K562 (cell line): Measurements from ENCODE around the gene PIGC. TPM values are rescaled to one million over a fixed set of nuclear protein-coding genes. Genes with fewer than 3 reads are reported as not detected.

Source experiments
- ATAC-seq: fragments of 200-7000 bp; cut with Tn5 transposase; 3 replicates; pipeline ENCODE4 v1.9.1; 2020; ENCODE audit warnings: moderate library complexity
- BruUV-seq: library from RNA; stranded (reverse); fragments of 400-500 nt; replicated peaks from 2 replicates; lab custom pipeline; 2021; lab: Mats Ljungman, UMichigan
- CTCF ChIA-PET: fragments of 300-600 bp; formaldehyde crosslinking; extraction: SDS; loops from one replicate; lab custom pipeline; 2021; ENCODE audit warnings: low intra/inter-chr PET ratio; lab: Yijun Ruan, JAX
- POLR2A ChIA-PET: fragments of 300-600, 350-650 bp; sonication (Branson Sonifier 250); formaldehyde crosslinking; extraction: SDS; loops from one replicate; lab custom pipeline; 2021; ENCODE audit warnings: antibody characterized with exemption, inconsistent platforms; lab: Yijun Ruan, JAX
- DNase-seq, 4 experiments: peaks; one replicate each; pipeline versions ENCODE4 v3.0.0 to v3.0.0-alpha.2; 2011 to 2018; ENCODE audit warnings: low spot score in 3 of 4, mixed read lengths in 3 of 4; ENCODE audit errors: extremely low read depth in 1 of 4
- FAIRE-seq: peaks from 2 replicates; lab custom pipeline; 2011; peaks lifted over from hg19 to GRCh38; lab: Jason Lieb, UNC
- H2AFZ ChIP-seq: 2 replicates; pipeline ENCODE4 v1.6.0; 2011; ENCODE audit warnings: low read depth, low read length, control low read depth, inconsistent platforms
- H3K27ac ChIP-seq: fragments of 200-600 bp; 3 replicates; pipeline ENCODE4 v1.8.0; 2011; ENCODE audit warnings: low read depth, mild to moderate bottlenecking, control low read depth, inconsistent platforms, low read length, moderate library complexity, mixed read lengths; ENCODE audit errors: extremely low read depth
- H3K27me3 ChIP-seq, 2 experiments: fragments of 300-600 bp in 1 of 2; 2 replicates in 1 of 2; 3 replicates in 1 of 2; pipeline versions ENCODE4 v1.6.0 to v1.8.0; 2011; ENCODE audit warnings: inconsistent platforms in 2 of 2, low read length in 2 of 2, mild to moderate bottlenecking in 1 of 2, mixed read lengths in 1 of 2, moderate library complexity in 1 of 2; ENCODE audit not compliant: control insufficient read depth in 2 of 2, insufficient read depth in 2 of 2
- H3K36me3 ChIP-seq: fragments of 300-600 bp; 3 replicates; pipeline ENCODE4 v1.8.0; 2011; ENCODE audit warnings: mild to moderate bottlenecking, low read length, inconsistent platforms; ENCODE audit not compliant: control insufficient read depth, insufficient read depth
- H3K4me1 ChIP-seq, 2 experiments: fragments of 200-600 bp in 1 of 2; replicated peaks in 1 of 2; 2 replicates in 1 of 2; 3 replicates in 1 of 2; pipeline versions ENCODE4 v1.5.1 to v1.8.0; 2011; ENCODE audit warnings: inconsistent platforms in 2 of 2, low read length in 2 of 2, mild to moderate bottlenecking in 1 of 2, mixed read lengths in 1 of 2, moderate library complexity in 1 of 2; ENCODE audit not compliant: control insufficient read depth in 2 of 2, insufficient read depth in 2 of 2
- H3K4me2 ChIP-seq: 2 replicates; pipeline ENCODE4 v1.6.1; 2011; ENCODE audit warnings: low read length, control low read depth, inconsistent platforms, mixed read lengths; ENCODE audit not compliant: insufficient read depth
- H3K4me3 ChIP-seq: fragments of 200-600 bp; sonication (generic), shearing (Covaris generic); 2 replicates; pipeline ENCODE4 v1.5.1; 2016; ENCODE audit warnings: control low read depth, inconsistent platforms
- H3K79me2 ChIP-seq: fragments of 200-600 bp; 3 replicates; pipeline ENCODE4 v1.8.0; 2011; ENCODE audit warnings: low read length, inconsistent platforms; ENCODE audit not compliant: control insufficient read depth, insufficient read depth
- H3K9ac ChIP-seq, 2 experiments: 2 replicates each; pipeline versions ENCODE4 v1.6.0 to v1.6.1; 2011; ENCODE audit warnings: low read depth in 2 of 2, low read length in 2 of 2, control low read depth in 1 of 2, inconsistent platforms in 1 of 2, mild to moderate bottlenecking in 1 of 2, mixed read lengths in 1 of 2; ENCODE audit not compliant: insufficient read depth in 1 of 2
- H3K9me1 ChIP-seq: one replicate; pipeline ENCODE4 v1.6.0; 2011; ENCODE audit warnings: inconsistent platforms, mild to moderate bottlenecking, low read length, moderate library complexity; ENCODE audit not compliant: control insufficient read depth, insufficient read depth
- H3K9me3 ChIP-seq: replicated peaks from 2 replicates; pipeline ENCODE4 v1.5.1; 2011; ENCODE audit warnings: low read depth, low read length, inconsistent platforms; ENCODE audit not compliant: control insufficient read depth, insufficient read depth
- H4K20me1 ChIP-seq: replicated peaks from 2 replicates; pipeline ENCODE4 v1.6.1; 2011; ENCODE audit warnings: low read length, inconsistent platforms, mixed read lengths; ENCODE audit not compliant: control insufficient read depth, insufficient read depth
- ARHGAP35 ChIP-seq: fragments of 450-650 bp; IDR thresholded peaks from 2 replicates; pipeline ENCODE4 v1.6.1; 2018; ENCODE audit not compliant: partially characterized antibody
- BACH1 ChIP-seq: fragments of 200-800 bp; sonication (Bioruptor generic); IDR thresholded peaks from 2 replicates; pipeline ENCODE4 v1.6.1; 2016; ENCODE audit warnings: missing genetic modification characterization, missing compliant biosample characterization
- FOXA3 ChIP-seq, 2 experiments: fragments of 450-650 bp in 1 of 2; sonication (generic) in 1 of 2; formaldehyde crosslinking; IDR thresholded peaks in 1 of 2; conservative IDR thresholded peaks in 1 of 2; 2 replicates each; pipeline versions ENCODE4 v1.4.0 to v1.8.0; 2020 to 2022; ENCODE audit warnings: mild to moderate bottlenecking in 2 of 2, missing genetic modification reagents in 1 of 2
- HOXB6 ChIP-seq: fragments of 250-450 bp; sonication (Bioruptor Pico); IDR thresholded peaks from 2 replicates; pipeline ENCODE4 v1.5.1; 2022; ENCODE audit warnings: mild to moderate bottlenecking, borderline replicate concordance
- TCF7L2 ChIP-seq: fragments of 150-350 bp; IDR thresholded peaks from 2 replicates; pipeline ENCODE4 v1.6.1; 2016; ENCODE audit warnings: low read depth, mild to moderate bottlenecking, low read length, moderate library complexity
- WGBS: fragments of 100-300 bp; shearing (Covaris generic); methylation state at CpG from one replicate; pipeline ENCODE4 v1.1.6; 2016; ENCODE audit warnings: low coverage, mixed read lengths; ENCODE audit not compliant: insufficient coverage; ENCODE audit errors: missing lambda C conversion rate; 5-methylcytosine and 5-hydroxymethylcytosine counted together
- in situ Hi-C: fragments of 300-500 bp; cut with MboI; formaldehyde crosslinking; loops from 4 replicates; pipeline ENCODE4 v1.15.0; 2018; ENCODE audit warnings: inconsistent platforms, mixed read lengths
- intact Hi-C: fragments of 100-400 bp; cut with micrococcal nuclease; formaldehyde crosslinking; loops from 2 replicates; pipeline ENCODE4 v1.14.2; 2022
- polyA plus RNA-seq, 8 experiments: library from polyadenylated mRNA; depleted of rRNA in 4 of 8; stranded (reverse) in 5 of 8; unstranded in 3 of 8; fragments of >200 nt; fragmentation: Nextera tagmentation in 2 of 8; fragmentation: Illumina TruSeq in 1 of 8; extraction: Ambion mirVana in 2 of 8; extraction: Trizol in 1 of 8; gene quantifications; 2 replicates each; pipeline versions ENCODE4 v1.2.1 to v1.2.3, GENCODE V29; 2011 to 2014; ENCODE audit warnings: inconsistent platforms in 1 of 8, missing spikeins in 1 of 8
- total RNA-seq, 7 experiments: library from RNA; depleted of rRNA in 6 of 7; stranded (reverse); fragments of >200 nt in 6 of 7; fragmentation: Illumina TruSeq in 2 of 7; extraction: Trizol in 2 of 7; gene quantifications; 2 replicates each; pipeline versions ENCODE4 v1.2.1 to v1.2.3, GENCODE V29; 2011 to 2021; ENCODE audit warnings: low replicate concordance in 1 of 7
- TF ChIP-seq, protein P1 (sequence below), 2 experiments: IDR thresholded peaks in 1 of 2; conservative IDR thresholded peaks in 1 of 2; 2 replicates each; pipeline ENCODE4 v1.6.1; 2016; ENCODE audit warnings: low read depth in 2 of 2, mild to moderate bottlenecking in 1 of 2, missing compliant biosample characterization in 1 of 2, missing genetic modification characterization in 1 of 2, moderate library complexity in 1 of 2

Gene PIGC
- total and polyA plus RNA-seq, 9 of the 15 experiments (the other 6 are each of a cell fraction or from before 2014, with no cell fraction given), result 30.5 to 97.9 (median 54.7) TPM

DNA sequence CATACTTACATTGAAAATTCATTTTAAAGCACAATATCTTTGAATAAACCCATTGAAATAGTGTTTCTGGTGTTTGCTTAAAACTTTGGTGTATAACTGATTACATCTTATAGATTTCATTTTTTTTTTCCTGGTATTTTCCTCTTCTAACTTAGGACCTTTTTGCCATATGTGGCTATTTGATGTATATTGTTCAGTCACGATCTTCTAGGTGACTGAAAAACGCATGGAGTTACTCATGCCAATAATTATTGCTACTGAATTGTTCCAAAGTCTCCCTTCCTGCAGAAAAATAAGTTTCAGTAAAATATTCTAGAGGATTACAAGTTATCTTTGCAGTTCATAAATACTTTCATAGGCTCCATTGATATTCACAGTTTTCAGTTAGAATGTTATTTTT lies 46.2 kb downstream of the PIGC start:
- Histone ChIP-seq H3K4me2 (no peak overlapping the region), H4K20me1 (no peaks in the 10 kb centered on the region), H3K4me3 (no peak overlapping the region), H3K27me3 (0 out of 5 replicates have a peak, but pooled peaks cover 0 to 4% of the 10 kb centered on the region in 2 experiments), H2AFZ (no peak overlapping the region), H3K27ac (no peak overlapping the region), H3K9ac (no peak overlapping the region), H3K79me2 (no peaks in the 10 kb centered on the region), H3K36me3 (no peaks in the 10 kb centered on the region), H3K9me1 (no peaks in the 10 kb centered on the region)
- no peak for ATAC-seq
- POLR2A ChIA-PET, result interaction anchor here (1.1 kb wide), 1 partner anchor 18 kb away, joined by 3 read pairs; no protein-coding TSS in a partner anchor
- FAIRE-seq, result no peak
- in situ Hi-C loops, result loop anchor here (10.0 kb wide), 1 partner anchor 593 kb away; no protein-coding TSS in a partner anchor
- WGBS, result 3% methylated on average over 2 of the region's 2 CpGs
- no peak for DNase-seq
- TF ChIP-seq BACH1 (tag) (no peak), TCF7L2 (no peak), ARHGAP35 (no peak), HOXB6 (no peak), FOXA3 (CRISPR knock-in tag; conservative IDR thresholded peaks at IDR 0.05 in 1 of 2, IDR thresholded peaks at IDR 0.05 in 1 of 2) (no peak)
- TF ChIP-seq, protein P1, sequence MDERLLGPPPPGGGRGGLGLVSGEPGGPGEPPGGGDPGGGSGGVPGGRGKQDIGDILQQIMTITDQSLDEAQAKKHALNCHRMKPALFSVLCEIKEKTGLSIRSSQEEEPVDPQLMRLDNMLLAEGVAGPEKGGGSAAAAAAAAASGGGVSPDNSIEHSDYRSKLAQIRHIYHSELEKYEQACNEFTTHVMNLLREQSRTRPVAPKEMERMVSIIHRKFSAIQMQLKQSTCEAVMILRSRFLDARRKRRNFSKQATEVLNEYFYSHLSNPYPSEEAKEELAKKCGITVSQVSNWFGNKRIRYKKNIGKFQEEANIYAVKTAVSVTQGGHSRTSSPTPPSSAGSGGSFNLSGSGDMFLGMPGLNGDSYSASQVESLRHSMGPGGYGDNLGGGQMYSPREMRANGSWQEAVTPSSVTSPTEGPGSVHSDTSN (CRISPR knock-in tag; IDR thresholded peaks at IDR 0.05; ENCODE audit: low read depth), result no peak
- TF ChIP-seq, protein P1 (tag; conservative IDR thresholded peaks at IDR 0.05; ENCODE audit: low read depth), result no peak
- TF ChIP-seq, all 486 proteins: peak for 0
- CTCF ChIA-PET, result interaction anchor here (0.6 kb wide), 2 partner anchors 34 to 49 kb away, joined by 3 read pairs; no protein-coding TSS in a partner anchor
- H3K4me1 ChIP-seq, result no peaks in the 10 kb centered on the region; a peak in 1 of 5 replicates
- no peaks in the 10 kb centered on the region for H3K9me3 ChIP-seq
- no TSS peak for BruUV-seq
- intact Hi-C loops, result loop anchor here (5.0 to 10.0 kb wide), 2 partner anchors 595 to 743 kb away; partner anchors contain the start of gene MYOC
